Stimulated activated memory B cell treated with anti-CD40 and anti-IgM and Interleukin-4, amounts not matched to agents 10 μg/mL and 1 μg/mL and 100 μg/mL, for 72 hours (primary cell): ENCODE measurements around the gene PTPRR.

ENCODE experiments used
- ATAC-seq: fragments of 150-1000 bp; cut with Tn5 transposase; 2 replicates; pipeline ENCODE4 v1.10.0; 2021
- H3K27ac Mint-ChIP-seq: one replicate; pipeline ENCODE4 v1.8.0; 2022; ENCODE audit warnings: mild to moderate bottlenecking, mixed read lengths
- H3K27me3 Mint-ChIP-seq: one replicate; pipeline ENCODE4 v1.8.0; 2022; ENCODE audit warnings: mixed read lengths
- H3K36me3 Mint-ChIP-seq: one replicate; pipeline ENCODE4 v1.8.0; 2022; ENCODE audit warnings: mixed read lengths
- H3K4me1 Mint-ChIP-seq: one replicate; pipeline ENCODE4 v1.8.0; 2022; ENCODE audit warnings: mixed read lengths
- H3K4me3 Mint-ChIP-seq: one replicate; pipeline ENCODE4 v1.8.0; 2022; ENCODE audit warnings: mild to moderate bottlenecking, moderate library complexity, mixed read lengths
- H3K9me3 Mint-ChIP-seq: one replicate; pipeline ENCODE4 v1.8.0; 2022; ENCODE audit warnings: mixed read lengths

The PTPRR gene

DNA sequence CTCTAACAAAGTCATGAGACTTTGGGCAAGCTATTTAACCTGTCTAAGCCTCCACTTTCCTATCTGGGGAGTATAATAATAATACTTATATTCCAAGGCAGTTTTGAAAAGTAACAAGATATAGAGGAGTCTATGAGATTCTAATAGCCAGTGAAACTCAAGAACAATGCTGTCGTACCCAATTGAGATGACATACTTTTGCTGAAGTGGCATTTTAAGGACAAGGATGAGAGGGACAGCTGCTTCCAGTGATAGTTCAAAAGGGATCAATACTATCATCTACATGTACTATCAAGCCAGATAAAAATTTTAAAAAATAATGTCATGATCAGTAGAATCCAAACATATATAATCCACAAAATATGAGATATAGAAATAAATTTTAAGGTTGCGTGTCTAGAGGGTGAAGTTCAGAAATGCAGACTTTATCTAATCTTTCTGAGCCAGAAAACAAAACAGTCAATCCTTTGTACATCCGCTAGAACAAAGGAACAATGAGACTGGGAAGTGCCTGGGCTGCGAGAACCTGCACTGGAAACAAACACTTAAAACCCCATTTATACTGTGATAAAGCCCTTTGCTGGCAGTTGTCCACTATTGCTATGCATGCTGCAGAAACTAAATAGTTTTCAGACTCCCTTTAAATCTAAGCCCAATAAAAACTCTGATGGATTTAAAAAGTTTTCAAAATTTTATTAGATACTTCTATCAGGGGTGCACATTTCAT lies 321.9 kb downstream of the PTPRR start:
- Mint-ChIP-seq H3K27ac (no peak overlapping the region), H3K27me3 (no peaks in the 10 kb centered on the region), H3K9me3 (peaks cover 4% of the 10 kb centered on the region), H3K36me3 (no peaks in the 10 kb centered on the region), H3K4me3 (no peak overlapping the region), H3K4me1 (no peaks in the 10 kb centered on the region)
- no peak for ATAC-seq

- Mint-ChIP-seq H3K36me3 (no peaks in the 10 kb centered on the region), H3K4me1 (no peaks in the 10 kb centered on the region), H3K9me3 (peaks cover 4% of the 10 kb centered on the region), H3K27me3 (peaks cover 7% of the 10 kb centered on the region), H3K4me3 (no peak overlapping the region), H3K27ac (no peak overlapping the region)
- ATAC-seq: no peak
These were observed 327.9 kb downstream of the PTPRR start for GRCh38 chr12:70592664-70593063.

- Mint-ChIP-seq H3K9me3 (peaks cover 7% of the 10 kb centered on the region), H3K4me3 (no peak overlapping the region), H3K27ac (no peak overlapping the region), H3K4me1 (no peaks in the 10 kb centered on the region), H3K36me3 (no peaks in the 10 kb centered on the region), H3K27me3 (peaks cover 7% of the 10 kb centered on the region)
- ATAC-seq: no peak
These were observed 329.9 kb downstream of the PTPRR start for GRCh38 chr12:70590549-70591226.

DNA sequence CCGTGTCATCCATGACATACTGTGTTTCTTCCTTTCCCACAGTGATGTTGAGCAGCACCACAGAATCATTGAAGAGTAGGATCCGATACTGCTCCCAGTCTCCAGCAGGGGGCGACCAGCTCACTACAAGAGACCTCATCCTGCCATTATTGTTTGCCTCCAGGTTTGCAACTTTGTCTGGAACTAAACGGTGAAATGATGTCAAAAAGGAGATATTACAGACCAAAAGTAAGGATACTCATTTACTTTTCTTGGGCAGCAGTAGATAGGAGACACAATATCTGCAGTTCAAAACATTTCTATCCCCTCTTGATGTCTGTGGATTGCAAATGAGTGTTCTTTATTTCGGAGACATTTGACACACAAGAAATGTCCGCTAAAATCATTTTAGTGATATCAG lies 330.5 kb downstream of the PTPRR start:
- peaks cover 9% of the 10 kb centered on the region for H3K9me3 Mint-ChIP-seq
- H3K4me1 Mint-ChIP-seq: no peaks in the 10 kb centered on the region

More for the DNA sequence above, 330.5 kb downstream of the PTPRR start:
- Mint-ChIP-seq H3K27me3 (peaks cover 7% of the 10 kb centered on the region), H3K4me3 (no peak overlapping the region), H3K27ac (no peak overlapping the region), H3K36me3 (no peaks in the 10 kb centered on the region)
- peak; percentile 68 for ATAC-seq
